ENCODE results near the gene PRADC1.
"Not testable (repeated sequence)": the region's sequence is repeated elsewhere in the genome, so short reads cannot be mapped to it uniquely, and the experiment has no call there.

PRADC1 gene

DNA sequence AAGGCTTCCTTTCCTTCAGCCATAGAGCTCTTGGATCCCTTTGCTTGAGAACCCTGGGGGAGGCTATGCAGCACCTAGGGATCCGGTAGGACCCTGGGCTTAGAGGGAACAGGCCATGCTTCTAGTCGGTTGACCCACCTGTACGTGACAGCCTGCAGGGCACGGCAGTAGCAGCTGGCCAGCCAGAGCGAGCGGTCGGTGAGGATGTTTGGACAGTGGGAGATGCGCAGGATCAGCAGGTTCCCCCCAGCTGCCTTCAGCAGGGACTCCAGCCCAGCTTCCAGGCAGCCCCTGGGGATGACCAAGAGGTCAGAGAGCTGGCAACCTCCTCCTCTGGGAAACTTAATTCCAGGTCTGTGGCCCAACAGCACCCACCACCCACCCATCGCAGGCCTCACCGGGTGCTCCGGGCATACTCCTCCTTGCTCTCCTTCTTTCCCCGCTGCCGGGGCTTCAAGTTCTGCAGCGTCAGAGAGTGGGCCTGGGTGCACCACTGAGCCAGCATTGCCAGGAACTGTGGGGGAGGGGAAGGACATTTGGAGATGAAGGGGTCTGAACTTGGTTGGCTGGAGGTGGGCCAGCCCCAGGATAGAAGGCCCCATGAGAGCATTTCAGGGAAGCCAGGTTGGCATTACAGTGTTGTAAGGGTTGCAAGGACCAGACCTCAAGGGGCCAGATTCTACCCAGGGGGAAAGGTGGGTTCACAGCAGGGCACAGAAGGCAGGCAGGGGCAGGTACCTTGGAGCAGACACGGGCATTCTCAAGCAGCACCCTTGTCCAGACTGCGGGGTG is 30.7 kb upstream of the PRADC1 start:
- Mint-ChIP-seq H3K4me3 (no peak overlapping the region), H3K27me3 (peaks cover 3% of the 10 kb centered on the region), H3K36me3 (ENCODE audit: low read depth) (peaks cover 85% of the 10 kb centered on the region), H3K27ac (no peak overlapping the region), H3K9me3 (no peaks in the 10 kb centered on the region), H3K4me1 (ENCODE audit: low read depth) (no peaks in the 10 kb centered on the region)
- intact Hi-C loops (cut with micrococcal nuclease) = no loop called here

DNA sequence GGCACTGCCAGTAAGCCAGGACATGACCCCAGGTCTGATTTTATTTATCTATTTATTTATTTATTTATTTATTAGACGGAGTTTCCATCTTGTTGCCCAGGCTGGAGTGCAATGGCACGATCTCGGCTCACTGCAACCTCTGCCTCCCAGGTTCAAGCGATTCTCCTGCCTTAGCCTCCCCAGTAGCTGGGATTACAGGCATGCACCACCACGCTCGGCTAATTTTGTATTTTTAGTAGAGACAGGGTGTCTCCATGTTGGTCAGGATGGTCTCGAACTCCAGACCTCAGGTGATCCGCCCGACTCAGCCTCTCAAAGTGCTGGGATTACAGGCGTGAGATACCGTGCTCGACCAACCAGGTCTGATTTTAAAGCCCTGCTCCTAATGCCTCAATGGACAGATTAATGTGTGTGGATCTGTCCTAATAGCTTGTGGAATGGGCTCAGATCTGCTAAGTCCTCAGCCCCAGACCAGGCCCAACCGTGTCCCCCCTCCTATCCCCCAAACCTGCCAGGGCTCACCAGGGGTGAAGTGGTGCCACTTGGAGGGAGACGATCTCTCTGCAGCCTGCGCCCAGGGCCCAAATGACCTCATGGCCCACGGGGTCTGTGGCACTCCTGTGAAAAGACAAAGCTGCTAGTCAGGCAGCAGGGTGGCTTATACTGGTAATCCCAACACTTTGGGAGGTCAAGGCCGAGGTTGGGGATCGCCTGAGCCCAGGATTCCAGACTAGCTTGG is 29.8 kb upstream of the PRADC1 start:
- H3K36me3 Mint-ChIP-seq (ENCODE audit: low read depth) = peaks cover 85% of the 10 kb centered on the region
- H3K9me3 Mint-ChIP-seq; H3K4me3 Mint-ChIP-seq; H3K27me3 Mint-ChIP-seq; H3K27ac Mint-ChIP-seq; H3K4me1 Mint-ChIP-seq (ENCODE audit: low read depth); intact Hi-C loops (cut with micrococcal nuclease): not testable (repeated sequence)

DNA sequence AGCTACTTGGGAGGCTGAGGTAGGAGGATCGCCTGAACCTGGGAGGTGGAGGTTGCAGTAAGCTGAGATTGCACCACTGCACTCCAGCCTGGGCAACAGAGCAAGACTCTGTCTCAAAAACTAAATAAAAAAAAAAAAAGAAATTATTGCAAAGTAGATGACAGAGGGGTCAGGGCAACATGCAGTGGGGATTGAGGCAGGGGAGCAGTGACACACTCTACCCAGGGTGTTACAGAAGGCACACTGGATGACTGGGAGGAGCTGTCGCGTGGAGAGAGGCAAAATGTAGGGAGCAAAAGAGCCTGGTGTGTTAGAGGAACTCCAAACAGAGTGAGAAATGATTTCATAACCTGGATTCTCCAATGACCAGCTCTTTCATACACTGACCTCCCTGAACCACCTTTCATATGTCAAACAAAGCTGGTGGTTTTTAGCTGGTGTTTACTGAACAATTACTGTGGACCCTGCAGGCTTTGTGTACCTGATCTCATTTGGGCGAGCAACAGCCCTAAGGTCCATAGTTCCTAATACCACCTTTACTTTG is 29.1 kb upstream of the PRADC1 start:
- peaks cover 5% of the 10 kb centered on the region for H3K4me1 Mint-ChIP-seq (ENCODE audit: low read depth)
- peaks cover 84% of the 10 kb centered on the region for H3K36me3 Mint-ChIP-seq (ENCODE audit: low read depth)
- H3K4me3 Mint-ChIP-seq = no peak overlapping the region
- no peaks in the 10 kb centered on the region for H3K27me3 Mint-ChIP-seq
- H3K9me3 Mint-ChIP-seq = no peaks in the 10 kb centered on the region
- intact Hi-C loops (cut with micrococcal nuclease) = no loop called here
- H3K27ac Mint-ChIP-seq = no peak overlapping the region

DNA sequence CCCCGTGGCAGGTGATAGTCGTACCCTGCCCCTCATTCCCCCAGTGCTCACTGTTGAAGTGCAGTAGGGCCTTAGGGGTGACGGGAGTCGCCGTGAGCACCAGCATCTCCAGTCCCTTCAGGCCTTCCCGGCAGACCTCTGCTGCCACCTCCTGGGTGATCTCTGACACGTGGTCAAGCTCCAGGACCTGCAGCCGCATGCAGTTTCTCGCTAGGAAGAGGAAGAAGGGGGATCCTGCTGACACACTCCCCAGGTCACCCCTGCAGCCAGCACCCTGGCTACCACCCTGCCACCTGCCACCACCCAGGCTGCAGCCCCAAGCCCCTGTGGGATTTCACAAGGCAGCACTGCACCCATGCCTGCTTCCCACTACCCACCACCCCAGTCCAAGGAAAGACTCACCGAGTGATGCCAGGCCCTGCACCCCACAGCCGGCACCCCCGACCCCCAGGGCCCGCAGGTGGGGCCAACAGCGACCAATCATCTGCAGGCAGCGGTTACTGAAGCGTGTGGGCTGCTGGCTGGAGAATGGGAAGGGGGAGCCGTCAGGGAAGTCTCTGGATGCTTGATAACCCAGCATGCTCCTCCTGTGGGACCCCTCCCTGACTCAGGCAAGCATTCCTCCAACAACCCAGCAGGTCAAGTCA is 27.4 kb upstream of the PRADC1 start:
- intact Hi-C loops (cut with micrococcal nuclease) = no loop called here
- Mint-ChIP-seq H3K27ac (no peak overlapping the region), H3K36me3 (ENCODE audit: low read depth) (peaks cover 79% of the 10 kb centered on the region), H3K4me1 (ENCODE audit: low read depth) (peaks cover 5% of the 10 kb centered on the region), H3K4me3 (no peak overlapping the region), H3K27me3 (no peaks in the 10 kb centered on the region), H3K9me3 (no peaks in the 10 kb centered on the region)

DNA sequence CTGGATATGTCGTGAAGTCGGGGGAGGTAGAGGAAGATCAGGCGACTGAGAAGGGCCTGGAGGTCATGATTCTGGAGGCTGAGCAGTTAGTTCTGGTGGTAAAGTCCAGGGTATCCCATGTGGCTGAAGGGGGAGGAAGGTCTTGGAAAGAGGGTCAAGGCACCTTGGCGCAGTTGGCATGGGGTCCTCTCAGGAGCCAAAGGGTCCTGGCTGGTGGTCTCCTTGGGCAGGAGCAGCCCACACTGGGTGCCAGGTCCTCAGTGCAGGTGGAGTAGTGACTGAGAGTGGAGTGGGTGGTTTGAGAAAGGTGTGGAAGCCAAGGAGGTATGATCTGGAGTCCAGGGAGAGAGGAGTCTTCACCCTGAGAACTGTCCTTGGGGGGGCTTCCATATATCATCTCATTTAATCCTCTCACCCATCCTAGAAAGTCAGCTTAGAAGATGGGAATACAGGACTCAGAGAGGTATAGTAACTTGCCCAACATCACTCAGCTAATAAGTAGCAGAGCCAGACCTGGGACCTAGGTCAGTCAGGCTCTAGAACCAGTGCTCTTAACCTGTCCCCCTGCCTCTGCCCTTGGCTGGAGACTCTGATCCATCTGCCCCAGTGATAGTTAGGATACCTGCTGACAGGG is 26.8 kb upstream of the PRADC1 start:
- intact Hi-C loops (cut with micrococcal nuclease) = no loop called here
- Mint-ChIP-seq H3K27ac (no peak overlapping the region), H3K27me3 (no peaks in the 10 kb centered on the region), H3K4me1 (ENCODE audit: low read depth) (peaks cover 10% of the 10 kb centered on the region), H3K36me3 (ENCODE audit: low read depth) (peaks cover 80% of the 10 kb centered on the region), H3K4me3 (no peak overlapping the region), H3K9me3 (no peaks in the 10 kb centered on the region)

DNA sequence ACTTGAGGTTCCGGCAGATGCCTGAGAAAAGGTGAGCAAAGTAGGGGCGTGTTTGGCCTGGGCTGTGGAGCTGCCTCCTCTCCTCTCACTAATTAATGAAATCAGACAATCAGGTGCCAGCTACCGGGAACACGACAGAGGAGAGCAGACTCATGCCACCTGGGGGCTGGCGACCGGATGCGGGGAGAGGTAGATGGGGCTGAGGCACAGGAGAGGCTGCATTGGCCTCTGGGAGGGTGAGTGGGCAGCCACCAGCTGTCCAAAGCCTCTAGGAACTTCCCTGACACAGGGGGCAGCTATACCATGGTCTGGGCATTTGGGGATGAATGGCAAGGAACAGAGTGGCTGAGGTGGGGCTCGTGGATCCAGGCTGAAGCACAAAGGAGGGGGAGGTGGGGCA is 26.2 kb upstream of the PRADC1 start:
- H3K4me1 Mint-ChIP-seq (ENCODE audit: low read depth) = peaks cover 11% of the 10 kb centered on the region
- no peak overlapping the region for H3K4me3 Mint-ChIP-seq
- H3K36me3 Mint-ChIP-seq (ENCODE audit: low read depth) = peaks cover 80% of the 10 kb centered on the region
- no peaks in the 10 kb centered on the region for H3K27me3 Mint-ChIP-seq
- no peak overlapping the region for H3K27ac Mint-ChIP-seq
- no peaks in the 10 kb centered on the region for H3K9me3 Mint-ChIP-seq
- intact Hi-C loops (cut with micrococcal nuclease) = no loop called here

DNA sequence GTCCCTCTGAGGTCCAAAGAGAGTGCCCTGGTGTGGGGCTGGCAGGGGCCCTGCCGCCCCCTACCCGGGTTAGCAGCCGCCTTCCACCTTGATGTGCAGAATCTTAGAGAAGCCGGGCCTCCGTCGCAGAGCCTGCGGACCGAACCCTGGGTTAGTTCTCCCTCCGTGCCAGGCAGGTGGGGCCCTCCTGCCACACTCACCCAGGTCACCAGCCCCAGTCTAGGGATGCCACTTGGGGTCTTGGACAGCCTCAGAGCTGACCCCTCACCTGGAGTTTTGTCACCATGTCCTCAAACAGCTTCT is 25.8 kb upstream of the PRADC1 start:
- Mint-ChIP-seq H3K4me3 (no peak overlapping the region), H3K27ac (no peak overlapping the region), H3K4me1 (ENCODE audit: low read depth) (peaks cover 14% of the 10 kb centered on the region), H3K9me3 (no peaks in the 10 kb centered on the region), H3K27me3 (no peaks in the 10 kb centered on the region), H3K36me3 (ENCODE audit: low read depth) (peaks cover 80% of the 10 kb centered on the region)
- intact Hi-C loops (cut with micrococcal nuclease) = no loop called here

DNA sequence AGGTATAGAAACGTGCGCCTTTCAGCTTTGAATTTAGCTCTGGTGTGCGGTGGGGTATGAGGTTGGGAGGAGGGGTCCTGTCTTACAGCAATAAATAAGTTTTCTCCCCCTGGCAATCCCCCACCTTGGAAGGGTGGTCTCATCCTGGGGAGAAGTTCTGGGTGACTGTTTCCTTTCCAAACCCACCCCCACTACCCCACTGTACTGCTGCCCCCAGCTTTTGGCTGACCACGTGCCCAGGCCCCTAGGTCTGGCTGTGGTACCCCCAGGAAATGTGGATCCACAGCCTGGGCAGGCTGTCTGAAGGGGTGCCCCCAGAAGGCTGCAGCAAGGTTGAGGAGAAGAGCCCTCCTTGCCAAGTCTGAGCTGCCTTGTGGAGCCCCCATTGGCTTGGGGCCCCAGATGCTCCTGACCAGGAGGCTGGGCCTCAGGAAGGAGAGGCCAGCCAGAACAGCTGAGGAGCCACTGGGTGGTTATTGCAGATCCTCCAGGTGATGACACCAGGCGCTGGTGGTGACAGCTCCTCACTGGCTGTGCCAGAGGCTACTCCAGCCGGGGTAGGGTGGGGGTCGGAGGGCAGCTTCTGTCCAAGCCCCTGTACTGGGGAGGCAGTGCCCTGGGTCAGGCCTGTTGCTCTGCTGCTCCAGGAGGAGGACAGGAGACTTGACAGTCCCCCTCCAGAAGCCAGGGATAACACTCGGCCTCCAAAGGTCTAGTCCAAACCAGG is 25.3 kb upstream of the PRADC1 start:
- H3K9me3 Mint-ChIP-seq = no peaks in the 10 kb centered on the region
- H3K27me3 Mint-ChIP-seq = no peaks in the 10 kb centered on the region
- H3K36me3 Mint-ChIP-seq (ENCODE audit: low read depth) = peaks cover 80% of the 10 kb centered on the region
- intact Hi-C loops (cut with micrococcal nuclease) = no loop called here
- peaks cover 19% of the 10 kb centered on the region for H3K4me1 Mint-ChIP-seq (ENCODE audit: low read depth)
- H3K27ac Mint-ChIP-seq = no peak overlapping the region
- H3K4me3 Mint-ChIP-seq = no peak overlapping the region

DNA sequence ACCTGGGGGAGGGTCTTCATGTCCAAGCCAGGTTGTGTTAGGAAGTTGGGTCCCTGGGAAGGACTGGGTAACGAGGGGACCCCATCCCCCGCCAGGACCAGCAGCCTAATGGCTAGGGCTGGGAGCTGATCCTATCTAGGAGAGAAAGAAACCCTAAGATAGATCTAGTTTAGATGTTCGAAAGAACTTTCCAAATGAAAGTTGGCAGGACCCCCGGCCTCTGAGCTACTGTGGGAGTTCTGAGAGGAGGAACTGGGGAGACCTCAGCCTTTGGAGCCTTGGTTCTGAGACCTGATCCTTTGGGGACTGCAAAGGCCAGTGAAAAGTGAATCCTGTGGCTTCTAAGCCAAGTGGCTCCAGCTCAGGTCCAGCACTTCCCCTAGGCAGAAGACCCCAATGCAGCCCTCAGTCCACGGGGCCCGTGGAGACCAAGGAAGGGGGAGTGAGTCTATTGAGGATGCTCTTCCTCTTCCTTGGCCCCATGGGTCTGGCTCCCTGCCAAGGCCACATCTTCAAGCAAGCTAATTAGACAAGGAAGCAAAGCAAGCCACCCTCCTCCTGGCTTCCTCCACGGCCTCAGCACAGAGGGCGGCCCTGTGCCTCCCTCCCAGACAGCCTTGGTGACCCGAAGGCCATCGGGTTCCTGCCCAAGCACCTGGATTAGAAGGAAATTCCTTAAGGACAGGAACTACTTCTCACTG is 24.5 kb upstream of the PRADC1 start:
- Mint-ChIP-seq H3K4me1 (ENCODE audit: low read depth) (peaks cover 27% of the 10 kb centered on the region), H3K27ac (no peak overlapping the region), H3K27me3 (no peaks in the 10 kb centered on the region), H3K36me3 (ENCODE audit: low read depth) (peaks cover 82% of the 10 kb centered on the region), H3K9me3 (no peaks in the 10 kb centered on the region), H3K4me3 (no peak overlapping the region)
- intact Hi-C loops (cut with micrococcal nuclease) = no loop called here

DNA sequence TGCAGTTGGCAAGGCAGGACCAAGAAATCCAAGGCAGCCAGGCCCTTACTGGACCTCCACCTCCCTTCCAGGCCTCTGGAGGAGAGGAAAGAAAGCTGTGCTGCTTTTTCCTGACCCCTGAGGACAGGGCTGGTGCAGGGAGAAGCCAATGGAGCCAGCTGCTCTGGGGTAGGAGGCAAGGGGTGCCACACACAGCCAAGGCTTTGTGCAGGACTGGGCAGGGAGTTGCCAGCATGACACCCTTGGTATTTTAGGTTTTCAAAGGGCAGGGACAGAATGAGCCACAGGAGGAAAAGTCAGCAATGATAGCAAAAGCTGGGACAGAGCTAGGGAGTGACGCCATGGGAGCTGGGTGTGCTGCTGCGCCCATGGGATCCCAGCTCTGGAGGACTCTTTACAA is 24.0 kb upstream of the PRADC1 start:
- Mint-ChIP-seq H3K4me1 (ENCODE audit: low read depth) (peaks cover 31% of the 10 kb centered on the region), H3K27me3 (no peaks in the 10 kb centered on the region), H3K36me3 (ENCODE audit: low read depth) (peaks cover 87% of the 10 kb centered on the region), H3K27ac (no peak overlapping the region), H3K9me3 (no peaks in the 10 kb centered on the region), H3K4me3 (no peak overlapping the region)
- intact Hi-C loops (cut with micrococcal nuclease) = no loop called here

DNA sequence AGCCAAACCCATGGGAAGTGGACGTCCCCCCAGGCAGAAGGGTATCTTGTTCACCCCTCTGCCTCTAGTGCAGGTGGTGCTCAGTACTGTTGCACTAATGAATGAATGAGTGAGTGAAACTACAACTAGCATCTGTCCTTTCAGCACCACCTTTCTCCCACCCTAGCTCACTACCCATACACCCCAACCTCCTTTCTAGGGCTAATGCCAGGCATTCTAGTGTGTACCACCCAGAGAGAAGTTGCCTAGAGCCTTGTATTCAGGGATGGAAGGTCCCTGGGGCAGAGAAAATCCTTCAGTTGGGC is 23.5 kb upstream of the PRADC1 start:
- Mint-ChIP-seq H3K27ac (no peak overlapping the region), H3K9me3 (no peaks in the 10 kb centered on the region), H3K4me3 (no peak overlapping the region), H3K27me3 (no peaks in the 10 kb centered on the region), H3K36me3 (ENCODE audit: low read depth) (peaks cover 88% of the 10 kb centered on the region), H3K4me1 (ENCODE audit: low read depth) (peaks cover 31% of the 10 kb centered on the region)
- intact Hi-C loops (cut with micrococcal nuclease) = no loop called here

DNA sequence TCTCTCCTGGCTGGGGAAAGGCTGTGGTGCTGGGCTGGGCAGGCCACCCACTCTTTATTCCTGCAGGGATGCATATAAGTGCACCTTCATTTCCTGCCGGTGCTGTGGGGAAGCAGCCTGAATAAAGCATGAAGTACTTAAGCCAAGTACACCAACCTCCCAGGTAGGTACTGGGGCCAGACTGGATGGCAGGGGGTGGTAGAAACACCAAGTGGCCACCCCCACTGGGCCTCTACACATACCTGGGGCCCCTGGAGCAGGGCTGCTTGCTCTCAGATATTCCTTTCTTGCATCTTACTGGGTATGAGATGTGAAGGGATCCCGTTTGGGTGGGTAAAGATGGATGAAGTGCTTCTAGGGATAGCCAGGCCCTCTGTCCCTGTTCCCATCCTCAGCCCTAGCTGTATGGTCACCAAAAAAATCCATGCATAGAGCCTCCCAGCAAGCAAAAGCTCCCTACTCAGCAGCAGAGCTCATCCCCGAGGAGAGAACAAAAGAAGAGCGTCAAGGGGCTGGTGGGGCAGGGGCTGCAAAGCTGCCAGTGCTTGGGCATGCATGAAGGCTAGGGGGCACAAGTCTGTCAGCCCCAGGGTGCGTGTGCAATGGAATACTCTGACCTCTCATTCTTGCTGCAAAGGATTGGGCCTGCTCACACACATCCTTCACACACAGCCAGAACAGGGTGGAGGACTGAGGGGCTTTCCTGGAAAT is 23.0 kb upstream of the PRADC1 start:
- intact Hi-C loops (cut with micrococcal nuclease) = no loop called here
- Mint-ChIP-seq H3K27ac (no peak overlapping the region), H3K27me3 (no peaks in the 10 kb centered on the region), H3K36me3 (ENCODE audit: low read depth) (peaks cover 88% of the 10 kb centered on the region), H3K9me3 (no peaks in the 10 kb centered on the region), H3K4me1 (ENCODE audit: low read depth) (peaks cover 31% of the 10 kb centered on the region), H3K4me3 (no peak overlapping the region)

Measured in dendritic cell treated with granulocyte-macrophage colony-stimulating factor and Interleukin-4, amounts not matched to agents 40 ng/mL and 50 ng/mL, for 4 days (primary cell).